ENCODE measurements around the gene RAD51B.
A peak's percentile ranks its signal among the peaks of the same experiment; 100 is the strongest.

Gene RAD51B

DNA sequence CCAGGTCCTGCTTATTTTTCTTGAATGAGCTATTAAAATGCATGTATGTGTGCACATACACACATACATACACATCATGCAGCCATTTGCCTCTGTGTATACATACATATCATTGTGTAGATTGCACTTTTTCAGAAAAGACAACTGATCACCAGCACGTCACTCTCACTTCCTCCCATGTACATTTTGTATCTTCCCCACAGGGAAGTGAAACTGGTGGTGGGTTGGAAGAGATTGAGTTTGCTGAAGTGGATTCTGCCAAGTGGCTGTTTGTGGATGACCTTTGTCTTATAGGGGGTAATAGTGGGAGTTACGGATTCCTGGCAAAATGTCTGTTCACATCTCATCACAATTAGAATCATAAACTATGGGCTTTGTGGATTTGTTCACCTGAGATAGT, 448.6 kb downstream of the RAD51B start:
- peak; percentile 38 for DNase-seq (ENCODE audit: low spot score)
- TF ChIP-seq, protein P1, sequence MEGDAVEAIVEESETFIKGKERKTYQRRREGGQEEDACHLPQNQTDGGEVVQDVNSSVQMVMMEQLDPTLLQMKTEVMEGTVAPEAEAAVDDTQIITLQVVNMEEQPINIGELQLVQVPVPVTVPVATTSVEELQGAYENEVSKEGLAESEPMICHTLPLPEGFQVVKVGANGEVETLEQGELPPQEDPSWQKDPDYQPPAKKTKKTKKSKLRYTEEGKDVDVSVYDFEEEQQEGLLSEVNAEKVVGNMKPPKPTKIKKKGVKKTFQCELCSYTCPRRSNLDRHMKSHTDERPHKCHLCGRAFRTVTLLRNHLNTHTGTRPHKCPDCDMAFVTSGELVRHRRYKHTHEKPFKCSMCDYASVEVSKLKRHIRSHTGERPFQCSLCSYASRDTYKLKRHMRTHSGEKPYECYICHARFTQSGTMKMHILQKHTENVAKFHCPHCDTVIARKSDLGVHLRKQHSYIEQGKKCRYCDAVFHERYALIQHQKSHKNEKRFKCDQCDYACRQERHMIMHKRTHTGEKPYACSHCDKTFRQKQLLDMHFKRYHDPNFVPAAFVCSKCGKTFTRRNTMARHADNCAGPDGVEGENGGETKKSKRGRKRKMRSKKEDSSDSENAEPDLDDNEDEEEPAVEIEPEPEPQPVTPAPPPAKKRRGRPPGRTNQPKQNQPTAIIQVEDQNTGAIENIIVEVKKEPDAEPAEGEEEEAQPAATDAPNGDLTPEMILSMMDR (IDR thresholded peaks at IDR 0.05; ENCODE audit: extremely low read depth, missing control alignments), result no peak

GRCh38 chr14:68268719-68269118, 449.1 kb downstream of the RAD51B start:
- no peak for DNase-seq (ENCODE audit: low spot score)
- TF ChIP-seq, protein P1 (IDR thresholded peaks at IDR 0.05; ENCODE audit: extremely low read depth, missing control alignments), result no peak

GRCh38 chr14:68269136-68269927, 449.8 kb downstream of the RAD51B start:
- no peak for DNase-seq (ENCODE audit: low spot score)
- TF ChIP-seq, protein P1 (IDR thresholded peaks at IDR 0.05; ENCODE audit: extremely low read depth, missing control alignments), result no peak

DNA sequence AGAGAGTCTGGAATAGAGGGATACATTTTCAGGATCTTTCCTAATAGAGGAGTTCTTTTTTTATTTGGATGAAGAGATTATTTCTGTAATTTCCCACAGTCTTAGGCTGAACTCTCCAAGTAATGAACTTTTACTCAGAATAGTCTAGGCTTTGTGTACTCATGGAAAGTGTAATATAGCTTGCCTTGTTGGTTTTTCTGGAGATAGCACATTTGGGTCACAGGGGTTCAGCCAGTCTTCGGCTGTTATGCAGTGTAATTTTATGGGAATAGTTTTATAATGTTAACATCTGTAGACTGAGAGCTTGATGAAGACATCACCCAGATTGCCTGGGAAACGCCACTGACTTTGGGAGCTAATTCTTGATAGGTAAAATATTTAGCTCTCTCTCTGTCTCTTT, 450.8 kb downstream of the RAD51B start:
- TF ChIP-seq, protein P1 (IDR thresholded peaks at IDR 0.05; ENCODE audit: extremely low read depth, missing control alignments), result no peak
- DNase-seq (ENCODE audit: low spot score), result no peak

DNA sequence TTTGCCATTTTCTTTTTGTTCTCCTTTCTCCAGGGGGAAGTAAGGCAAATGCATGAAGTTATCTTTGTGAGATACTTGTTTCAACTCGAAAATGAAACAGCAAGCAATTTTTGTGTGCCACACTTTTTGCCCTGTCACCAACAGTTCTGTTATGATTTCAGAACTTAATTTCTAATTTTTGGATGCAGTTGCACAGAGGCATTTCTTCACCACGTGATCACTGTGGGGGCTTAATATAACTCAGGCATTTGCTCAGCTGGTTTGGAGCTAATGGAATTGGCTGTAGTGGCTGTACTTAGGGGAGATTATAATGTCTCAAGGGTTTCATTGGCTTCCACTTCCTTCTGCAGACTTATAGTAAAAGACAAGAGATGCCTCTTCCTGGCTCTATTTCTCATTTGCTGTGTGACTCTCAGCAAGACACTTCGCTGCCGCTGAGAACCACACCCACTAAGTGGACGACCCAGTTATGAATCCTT, 452.4 kb downstream of the RAD51B start:
- TF ChIP-seq, protein P1 (IDR thresholded peaks at IDR 0.05; ENCODE audit: extremely low read depth, missing control alignments), result no peak
- no peak for DNase-seq (ENCODE audit: low spot score)

DNA sequence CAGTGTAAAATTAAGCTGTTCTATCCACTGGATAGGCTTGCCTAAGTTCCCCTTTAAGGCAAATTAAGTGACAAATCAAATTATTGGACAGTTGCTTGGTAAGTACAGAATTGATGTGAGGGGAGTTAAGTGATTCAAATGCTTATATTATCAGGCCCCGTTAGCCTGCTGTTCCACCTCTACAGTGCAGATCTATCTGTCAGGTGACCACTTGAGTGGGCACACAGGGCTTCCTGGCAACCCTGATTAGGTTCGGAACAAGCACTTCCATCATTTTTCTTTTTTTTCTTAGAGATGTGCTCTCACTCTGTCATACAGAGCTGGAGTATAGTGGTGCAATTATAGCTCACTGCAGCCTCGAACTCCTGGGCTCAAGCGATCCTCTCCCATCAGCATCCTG, 453.8 kb downstream of the RAD51B start:
- no peak for DNase-seq (ENCODE audit: low spot score)
- TF ChIP-seq, protein P1 (IDR thresholded peaks at IDR 0.05; ENCODE audit: extremely low read depth, missing control alignments), result no peak

DNA sequence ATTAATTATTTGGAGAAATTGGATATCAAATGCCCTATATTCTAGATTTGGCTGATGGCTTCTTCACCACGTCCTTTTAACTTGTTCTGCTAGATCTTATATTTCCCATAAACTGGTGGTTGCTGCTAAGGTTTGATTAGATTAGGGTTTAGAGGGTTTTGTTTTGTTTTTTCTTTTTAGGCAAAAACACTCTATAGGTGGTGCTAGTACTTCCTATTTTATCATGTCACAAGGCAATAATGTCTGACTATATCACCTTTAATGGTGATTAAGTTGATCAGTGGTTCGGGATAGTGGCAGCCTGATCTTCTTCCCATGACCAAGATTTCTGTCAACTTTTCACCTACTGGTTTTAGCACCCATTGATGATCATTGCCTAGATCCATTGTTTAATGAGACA, 455.1 kb downstream of the RAD51B start:
- TF ChIP-seq, protein P1 (IDR thresholded peaks at IDR 0.05; ENCODE audit: extremely low read depth, missing control alignments), result no peak
- no peak for DNase-seq (ENCODE audit: low spot score)

All from GM20000 (cell line).